DMS153 treated with DMSO at 0.1 percent for 48 hours (cell line): ENCODE measurements around the gene UROC1.

ENCODE experiments used
- DNase-seq: peaks from one replicate; lab custom pipeline; 2025; ENCODE audit not compliant: unreplicated experiment; lab: John Stamatoyannopoulos, UW

The UROC1 gene

GRCh38 chr3:126496894-126497850 lies 20.4 kb downstream of the UROC1 start:
- DNase-seq: no peak

GRCh38 chr3:126495786-126496185 lies 21.8 kb downstream of the UROC1 start:
- no peak for DNase-seq

GRCh38 chr3:126494970-126495230 lies 22.7 kb downstream of the UROC1 start:
- DNase-seq: no peak

GRCh38 chr3:126494204-126494969 lies 23.2 kb downstream of the UROC1 start:
- no peak for DNase-seq

GRCh38 chr3:126493739-126494138 lies 23.8 kb downstream of the UROC1 start:
- DNase-seq: no peak

GRCh38 chr3:126493051-126493450 lies 24.5 kb downstream of the UROC1 start:
- no peak for DNase-seq

GRCh38 chr3:126491221-126492013 lies 26.2 kb downstream of the UROC1 start:
- DNase-seq: no peak

- DNase-seq: no peak
These were observed 27.0 kb downstream of the UROC1 start for GRCh38 chr3:126490619-126491018.

- no peak for DNase-seq
These were observed 28.5 kb downstream of the UROC1 start for GRCh38 chr3:126488886-126489569.

- no peak for DNase-seq
These were observed 29.4 kb downstream of the UROC1 start for GRCh38 chr3:126488185-126488584.

- no peak for DNase-seq
These were observed 30.3 kb downstream of the UROC1 start for GRCh38 chr3:126487151-126487771.

GRCh38 chr3:126486360-126486847 lies 31.2 kb downstream of the UROC1 start:
- no peak for DNase-seq

- DNase-seq: no peak
These were observed 31.6 kb downstream of the UROC1 start for GRCh38 chr3:126485956-126486355.

GRCh38 chr3:126485176-126485897 lies 32.2 kb downstream of the UROC1 start:
- no peak for DNase-seq

- no peak for DNase-seq
These were observed 32.9 kb downstream of the UROC1 start for GRCh38 chr3:126484662-126485061.

GRCh38 chr3:126484148-126484547 lies 33.4 kb downstream of the UROC1 start:
- DNase-seq: no peak

GRCh38 chr3:126483321-126483761 lies 34.2 kb downstream of the UROC1 start:
- DNase-seq: no peak

GRCh38 chr3:126482503-126483255 lies 34.9 kb downstream of the UROC1 start:
- no peak for DNase-seq
